Hematopoietic multipotent progenitor cell treated with erythropoietin and hydrocortisone succinate and interleukin-3 and kit ligand, for 15 days (in vitro differentiated cells): ENCODE measurements around the gene TACC2.
"Not testable (repeated sequence)": the region's sequence is repeated elsewhere in the genome, so short reads cannot be mapped to it uniquely, and the experiment has no call there.

Experiments
- DNase-seq: peaks from one replicate; pipeline ENCODE4 v3.0.0-alpha.2; 2015; ENCODE audit warnings: low spot score

The TACC2 gene

DNA sequence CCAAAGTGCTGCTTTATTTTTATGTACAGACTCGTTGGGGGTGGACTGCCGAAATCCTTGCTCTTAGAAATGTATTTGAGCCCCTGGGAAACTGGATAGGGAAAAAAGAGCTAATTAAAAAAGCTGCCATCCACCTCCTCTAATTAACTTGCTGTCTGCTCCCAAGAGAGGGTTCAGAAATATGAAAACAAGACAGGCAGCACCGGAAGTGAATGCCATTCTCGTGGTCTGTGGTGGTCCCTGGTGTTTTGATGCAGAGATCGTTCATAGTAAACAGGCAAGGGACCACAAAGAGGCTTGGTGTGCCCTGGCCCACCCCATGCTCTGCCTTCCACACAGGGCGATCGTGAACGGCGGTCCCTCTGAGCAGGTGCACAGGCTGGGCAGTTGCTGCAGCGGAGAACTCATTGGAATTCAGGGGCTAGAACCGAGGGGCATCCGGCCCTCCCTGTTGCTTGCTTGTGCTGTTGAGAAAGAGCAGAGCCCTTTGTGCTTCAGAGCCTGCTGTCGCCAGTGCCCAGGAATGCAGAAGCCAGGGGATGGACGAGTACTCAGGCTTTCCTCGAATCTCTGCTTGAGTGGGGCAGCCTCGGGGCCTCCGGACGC lies 203.1 kb downstream of the TACC2 start:
- DNase-seq: no peak

DNA sequence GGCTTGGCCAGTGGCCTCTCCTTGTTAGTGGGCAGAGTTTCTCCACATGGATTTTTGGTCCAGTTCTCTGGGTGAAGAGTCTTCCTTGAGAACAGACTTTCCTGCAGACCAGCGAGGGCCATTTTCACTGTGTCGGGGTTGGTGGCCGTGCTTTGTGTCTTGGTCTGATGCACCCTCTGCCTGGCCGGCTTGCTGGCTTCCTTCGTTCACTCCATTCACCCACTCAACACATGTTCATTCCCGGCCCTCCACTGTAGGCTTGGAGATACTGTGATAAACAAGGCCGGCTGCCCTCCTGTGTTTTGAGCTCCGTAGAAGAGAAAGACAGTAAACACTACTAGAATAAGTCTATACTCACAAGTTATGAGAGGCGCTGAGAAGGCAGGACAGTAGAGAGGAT lies 205.3 kb downstream of the TACC2 start:
- DNase-seq: no peak

DNA sequence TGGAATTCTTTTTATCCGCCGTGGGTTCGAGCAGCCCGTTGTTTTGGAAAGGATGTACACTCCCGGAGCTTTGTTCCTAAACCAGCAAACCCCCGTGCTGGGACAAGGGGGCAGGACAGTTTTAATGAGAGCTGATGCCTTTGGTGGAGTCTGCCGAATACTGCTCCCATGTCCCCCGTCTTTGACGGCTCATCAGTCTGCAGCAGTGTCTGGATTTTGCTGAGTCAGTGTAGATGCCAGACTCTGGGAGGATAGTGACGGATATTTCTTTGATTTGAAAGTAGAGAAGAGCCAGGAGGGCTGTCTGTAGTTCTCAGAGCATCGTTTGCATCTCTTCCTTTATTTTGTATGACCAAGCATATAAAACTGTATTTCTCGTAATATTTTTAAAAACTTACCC lies 207.3 kb downstream of the TACC2 start:
- no peak for DNase-seq

DNA sequence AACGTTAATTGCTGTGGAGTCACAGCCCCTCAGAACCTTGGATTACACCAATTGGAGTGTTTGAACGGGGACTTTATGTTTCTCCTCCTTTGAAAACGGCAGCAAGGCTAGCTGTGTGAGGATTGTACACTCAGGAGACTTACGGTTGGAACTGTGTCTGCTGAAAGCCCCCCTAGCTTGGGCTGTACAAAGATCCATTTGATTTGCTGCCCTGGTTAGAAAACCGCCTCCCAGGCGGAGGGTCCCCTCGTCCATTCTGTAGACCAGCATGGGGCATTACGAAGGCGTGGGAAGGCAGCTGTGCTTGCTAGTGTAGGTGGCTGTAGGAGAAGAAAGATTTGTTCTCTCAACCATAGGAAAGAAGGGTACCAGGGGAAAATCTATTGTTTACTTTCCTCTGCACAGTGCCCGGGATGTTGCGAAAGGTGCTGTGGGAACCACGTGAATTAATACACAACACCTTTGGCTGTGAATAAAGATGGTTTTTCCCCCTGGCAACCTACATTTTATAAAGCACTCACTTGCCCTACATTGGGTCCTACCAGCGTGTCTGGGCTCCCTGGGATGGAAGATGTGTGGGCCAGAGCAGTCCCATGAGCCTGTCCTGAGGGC lies 208.8 kb downstream of the TACC2 start:
- DNase-seq: no peak

DNA sequence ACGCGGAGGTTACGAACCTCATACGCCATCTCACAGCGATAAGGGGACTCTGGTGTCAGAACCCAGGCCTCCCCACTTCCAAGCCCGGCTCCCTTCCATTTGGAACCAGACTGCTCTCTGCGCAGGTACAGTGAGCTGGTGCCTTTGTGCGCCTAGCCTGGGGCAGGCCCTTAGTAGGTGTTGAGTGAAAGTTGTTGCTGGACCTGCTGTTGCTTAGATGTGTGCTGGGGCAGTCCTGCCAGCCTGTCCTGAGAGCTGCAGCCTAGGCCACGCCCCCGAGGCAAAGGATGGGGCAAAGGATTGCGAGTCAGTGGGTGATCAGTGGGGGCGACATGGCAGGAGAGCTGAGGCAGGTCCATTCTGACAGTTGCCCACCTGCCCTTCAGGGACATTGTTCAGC lies 209.7 kb downstream of the TACC2 start:
- DNase-seq: no peak

DNA sequence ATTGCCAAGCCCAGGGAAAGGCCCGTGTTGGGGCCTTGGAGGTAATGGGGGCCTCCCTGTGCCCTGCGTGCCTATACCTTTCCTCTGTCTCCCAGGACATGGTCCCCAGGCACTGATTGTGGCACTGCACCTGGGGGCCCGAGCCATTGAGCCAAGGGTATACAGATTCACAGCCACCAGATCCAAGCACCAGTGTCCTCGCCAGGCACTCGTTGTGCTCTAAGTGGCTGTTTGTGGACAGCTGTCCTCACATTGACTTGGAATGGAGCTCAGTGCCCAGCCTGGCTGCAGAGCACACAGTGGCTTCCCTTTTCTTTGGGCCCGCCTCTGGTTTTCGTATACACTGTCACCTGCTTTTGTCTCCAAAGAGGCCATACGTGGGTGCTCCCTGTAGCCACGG lies 210.1 kb downstream of the TACC2 start:
- no peak for DNase-seq

DNA sequence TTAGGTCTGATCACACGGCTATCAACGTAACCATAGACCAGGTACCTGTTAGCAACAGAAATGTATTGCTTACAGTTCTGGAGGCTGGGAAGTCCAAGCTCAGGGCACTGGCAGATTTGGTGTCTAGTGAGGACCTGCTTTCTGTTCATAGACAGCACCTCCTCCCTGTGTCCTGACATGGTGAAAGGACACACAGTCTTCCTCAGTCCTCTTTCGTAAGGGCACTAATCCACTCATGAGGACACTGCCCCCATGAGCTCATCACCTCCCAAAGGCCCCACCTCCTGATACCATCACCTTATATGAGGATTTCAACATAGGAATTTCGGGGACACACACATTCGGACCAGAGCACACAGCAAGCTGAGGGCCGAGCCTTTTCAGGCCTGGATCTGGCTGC lies 210.7 kb downstream of the TACC2 start:
- DNase-seq: no peak

DNA sequence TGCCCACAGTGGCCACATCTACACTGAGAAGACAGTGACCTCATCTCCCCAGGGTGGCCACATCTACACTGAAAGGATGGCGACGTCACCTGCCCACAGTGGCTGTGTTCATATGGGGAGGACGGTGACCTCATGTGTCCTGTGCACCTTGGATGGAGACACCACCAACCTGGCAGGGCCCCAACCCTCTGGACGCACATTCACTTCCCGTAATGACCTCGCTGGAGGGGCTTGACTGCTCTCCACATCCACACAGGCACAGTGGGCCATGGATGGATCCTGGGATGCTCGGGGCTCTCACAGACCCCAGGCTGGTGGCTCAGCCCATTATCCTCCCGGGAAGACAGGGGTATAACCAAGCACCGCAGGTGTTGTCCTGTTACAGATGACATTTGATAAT lies 212.4 kb downstream of the TACC2 start:
- DNase-seq: no peak

DNA sequence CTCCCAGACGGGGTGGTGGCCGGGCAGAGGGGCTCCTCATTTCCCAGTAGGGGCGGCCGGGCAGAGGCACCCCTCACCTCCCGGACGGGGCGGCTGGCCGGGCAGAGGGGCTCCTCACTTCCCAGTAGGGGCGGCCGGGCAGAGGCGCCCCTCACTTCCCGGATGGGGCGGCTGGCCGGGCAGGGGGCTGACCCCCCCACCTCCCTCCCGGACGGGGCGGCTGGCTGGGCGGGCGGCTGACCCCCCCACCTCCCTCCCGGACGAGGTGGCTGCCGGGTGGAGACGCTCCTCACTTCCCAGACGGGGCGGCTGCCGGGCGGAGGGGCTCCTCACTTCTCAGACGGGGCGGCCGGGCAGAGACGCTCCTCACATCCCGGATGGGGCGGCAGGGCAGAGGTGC lies 214.2 kb downstream of the TACC2 start:
- DNase-seq: not testable (repeated sequence)

DNA sequence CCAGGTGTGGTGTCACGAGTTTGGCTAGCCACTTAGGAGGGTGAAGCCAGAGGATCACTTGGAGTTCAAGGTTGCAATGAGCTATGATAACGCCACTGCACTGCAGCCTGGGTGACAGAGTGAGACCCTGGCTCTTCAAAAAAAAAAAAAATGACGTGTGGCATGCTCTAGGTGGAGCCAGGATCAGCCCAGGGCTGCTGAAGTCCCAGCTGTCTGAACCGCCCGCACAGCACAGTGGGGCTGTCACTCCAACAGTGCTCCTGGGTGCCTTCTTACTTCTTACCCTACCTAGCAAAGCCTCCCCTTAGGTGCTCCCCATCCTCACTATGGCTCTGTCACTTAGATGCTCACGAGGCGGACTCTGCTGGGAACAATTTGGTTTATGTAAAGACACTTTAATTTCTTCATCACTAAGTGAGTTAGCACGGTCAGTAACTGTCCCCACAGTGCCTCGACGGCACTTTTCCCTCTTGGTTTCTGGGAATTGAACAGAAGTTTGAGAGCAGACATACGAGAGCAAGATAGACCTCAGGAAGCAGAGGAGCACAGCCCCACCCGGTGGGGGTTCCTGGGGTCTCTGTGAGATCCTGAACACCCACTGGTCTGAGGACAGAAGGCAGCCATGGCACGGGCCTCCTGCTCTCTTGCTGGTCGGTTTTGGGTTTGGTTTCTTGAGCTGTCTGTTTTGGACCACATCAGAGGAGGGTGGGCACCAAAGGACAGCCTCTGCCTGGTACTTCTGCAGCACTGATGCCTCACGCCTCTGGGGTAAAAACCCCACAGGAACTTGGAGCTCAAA lies 215.9 kb downstream of the TACC2 start:
- DNase-seq: no peak

DNA sequence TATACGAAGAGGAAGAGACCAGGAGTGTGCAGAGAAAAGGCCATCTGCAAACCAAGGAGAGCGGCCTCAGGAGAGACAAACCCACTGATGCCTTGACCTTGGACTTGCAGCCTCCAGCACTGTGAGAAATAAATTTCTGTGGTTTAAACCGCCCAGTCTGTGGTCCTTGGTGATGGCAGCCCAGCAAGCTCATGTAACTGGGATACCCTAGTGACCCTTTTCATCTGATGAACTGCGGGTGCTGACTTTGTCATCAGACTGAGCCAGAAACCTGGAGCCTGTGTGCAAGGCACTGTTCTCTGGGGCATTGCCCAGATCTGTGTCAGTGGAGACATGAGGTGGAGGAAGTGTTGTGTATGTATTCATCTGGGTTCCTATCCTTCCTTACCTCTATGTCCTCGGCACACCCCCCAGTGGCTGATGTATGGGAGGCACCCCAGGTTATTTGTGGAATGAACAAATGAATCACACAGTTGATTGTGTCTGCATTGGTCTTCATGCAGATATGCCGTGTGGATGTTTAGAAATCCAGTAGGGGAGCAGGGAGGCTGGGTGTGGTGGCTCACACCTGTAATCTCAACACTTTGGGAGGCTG lies 217.6 kb downstream of the TACC2 start:
- no peak for DNase-seq

DNA sequence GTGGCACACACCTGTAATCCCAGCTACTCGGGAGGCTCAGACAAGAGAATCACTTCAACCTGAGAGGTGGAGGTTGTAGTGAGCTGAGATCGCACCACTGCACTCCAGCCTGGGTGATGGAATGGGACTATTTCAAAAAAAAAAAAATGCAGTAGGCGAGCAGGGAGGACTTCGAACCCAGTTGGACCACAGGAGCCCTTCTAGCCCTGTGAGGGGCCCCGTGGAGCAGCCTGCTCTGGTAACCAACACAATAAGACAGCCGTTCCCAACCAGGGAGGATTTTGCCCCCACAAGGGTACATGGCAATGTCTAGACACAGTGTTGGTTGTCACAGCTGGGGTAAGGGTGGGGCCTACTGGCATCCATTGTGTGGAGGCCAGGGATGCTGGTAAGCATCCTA lies 218.2 kb downstream of the TACC2 start:
- DNase-seq: no peak

DNA sequence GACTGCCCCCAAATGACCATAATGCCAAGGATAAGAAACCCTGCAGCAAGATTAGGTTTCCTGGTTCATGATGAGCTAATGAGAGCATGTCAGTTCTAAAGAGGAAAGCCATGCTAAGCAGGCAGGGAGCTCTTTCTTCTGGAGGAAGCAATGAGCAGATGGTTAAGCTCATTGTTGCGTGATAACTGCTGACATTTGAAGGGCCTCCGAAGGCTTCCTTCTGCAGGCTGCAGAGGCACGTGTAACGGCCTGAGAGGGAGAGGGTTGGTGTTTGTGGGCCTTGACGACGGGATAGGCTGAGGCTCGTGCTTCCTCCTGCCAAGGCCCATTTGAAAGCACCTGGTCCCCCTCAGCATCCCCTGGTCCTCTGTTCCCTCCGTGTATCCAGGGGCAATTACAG lies 218.6 kb downstream of the TACC2 start:
- no peak for DNase-seq

DNA sequence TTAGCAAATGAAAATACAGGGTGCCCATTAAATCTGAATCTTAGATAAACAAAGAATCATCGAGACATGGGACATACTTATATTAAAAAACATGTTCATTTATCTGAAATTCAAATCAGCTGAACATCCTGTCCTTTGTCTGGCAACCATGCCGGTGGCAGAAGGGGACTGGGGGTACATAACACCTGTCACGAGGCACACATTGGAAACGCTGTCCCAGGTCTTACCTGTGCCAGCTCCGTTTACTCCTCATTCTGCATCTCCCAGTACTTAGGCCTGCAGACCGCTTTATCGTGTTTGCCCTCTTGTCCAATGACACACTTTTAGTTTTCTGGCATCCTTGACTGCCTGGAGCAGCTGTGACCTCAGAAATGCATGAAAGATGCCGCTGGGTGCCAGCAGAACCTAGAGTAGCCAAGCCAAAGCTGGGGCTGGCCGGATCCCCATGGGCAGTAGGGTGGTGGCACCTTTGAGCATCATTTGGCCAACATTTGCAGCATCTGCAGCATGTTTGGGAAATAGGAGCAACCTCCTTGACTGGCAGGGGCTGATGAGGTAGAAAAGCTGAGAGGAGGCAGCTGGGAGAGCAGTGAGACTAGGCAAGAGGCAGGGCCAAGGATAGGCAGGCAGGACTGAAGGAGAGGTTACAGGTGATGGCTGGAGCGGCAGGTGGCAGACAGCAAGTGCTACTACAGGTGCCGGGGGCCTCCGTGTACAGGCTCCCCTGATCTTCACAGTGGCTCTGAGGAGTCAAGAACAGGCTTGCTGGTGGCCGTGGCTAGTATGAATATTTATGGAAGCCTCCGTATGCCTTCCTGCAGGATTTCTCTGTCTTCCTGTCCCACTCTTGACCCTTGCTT lies 219.8 kb downstream of the TACC2 start:
- DNase-seq: no peak

DNA sequence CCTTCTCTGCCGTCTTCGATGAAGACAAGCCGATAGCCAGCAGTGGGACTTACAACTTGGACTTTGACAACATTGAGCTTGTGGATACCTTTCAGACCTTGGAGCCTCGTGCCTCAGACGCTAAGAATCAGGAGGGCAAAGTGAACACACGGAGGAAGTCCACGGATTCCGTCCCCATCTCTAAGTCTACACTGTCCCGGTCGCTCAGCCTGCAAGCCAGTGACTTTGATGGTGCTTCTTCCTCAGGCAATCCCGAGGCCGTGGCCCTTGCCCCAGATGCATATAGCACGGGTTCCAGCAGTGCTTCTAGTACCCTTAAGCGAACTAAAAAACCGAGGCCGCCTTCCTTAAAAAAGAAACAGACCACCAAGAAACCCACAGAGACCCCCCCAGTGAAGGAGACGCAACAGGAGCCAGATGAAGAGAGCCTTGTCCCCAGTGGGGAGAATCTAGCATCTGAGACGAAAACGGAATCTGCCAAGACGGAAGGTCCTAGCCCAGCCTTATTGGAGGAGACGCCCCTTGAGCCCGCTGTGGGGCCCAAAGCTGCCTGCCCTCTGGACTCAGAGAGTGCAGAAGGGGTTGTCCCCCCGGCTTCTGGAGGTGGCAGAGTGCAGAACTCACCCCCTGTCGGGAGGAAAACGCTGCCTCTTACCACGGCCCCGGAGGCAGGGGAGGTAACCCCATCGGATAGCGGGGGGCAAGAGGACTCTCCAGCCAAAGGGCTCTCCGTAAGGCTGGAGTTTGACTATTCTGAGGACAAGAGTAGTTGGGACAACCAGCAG lies 221.7 kb downstream of the TACC2 start:
- no peak for DNase-seq

DNA sequence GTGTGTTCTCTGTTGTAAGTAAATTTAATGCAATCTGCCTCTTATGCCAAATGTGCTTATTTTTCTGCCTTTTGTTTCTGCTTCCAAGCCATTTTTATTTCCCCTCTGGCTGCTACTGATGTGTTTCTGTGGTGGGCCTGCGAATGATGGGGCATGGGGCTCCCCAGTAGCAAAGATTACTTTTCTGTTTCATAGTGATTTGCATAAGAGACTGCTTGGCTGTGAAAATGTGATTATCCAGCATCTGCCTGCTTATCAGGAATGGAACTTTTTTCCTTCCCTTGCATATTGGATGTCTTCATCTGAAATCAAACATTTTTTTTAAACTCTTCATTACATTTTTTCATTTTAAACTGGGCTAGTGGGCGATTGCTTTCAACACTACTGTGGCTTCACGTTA lies 224.4 kb downstream of the TACC2 start:
- no peak for DNase-seq

DNA sequence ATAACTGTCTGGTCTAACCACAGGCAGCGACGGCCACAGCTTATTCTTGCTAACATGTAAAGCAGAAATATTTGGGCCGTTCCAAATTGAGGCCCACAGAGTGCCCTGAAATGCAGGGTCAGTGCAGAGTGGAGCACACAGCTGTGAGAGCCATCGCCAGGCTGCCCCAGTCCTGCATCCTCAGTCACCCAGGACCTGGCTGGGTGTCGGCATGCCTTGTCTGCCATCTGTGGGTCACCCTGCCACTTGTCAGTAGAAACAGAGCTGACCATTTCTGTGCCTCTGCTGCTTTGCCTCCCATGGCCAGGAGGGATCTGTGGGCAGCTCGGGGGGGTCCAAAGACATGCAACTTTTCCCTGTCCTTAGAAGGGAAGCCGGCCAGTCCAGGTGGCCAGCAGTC lies 224.8 kb downstream of the TACC2 start:
- DNase-seq: no peak

DNA sequence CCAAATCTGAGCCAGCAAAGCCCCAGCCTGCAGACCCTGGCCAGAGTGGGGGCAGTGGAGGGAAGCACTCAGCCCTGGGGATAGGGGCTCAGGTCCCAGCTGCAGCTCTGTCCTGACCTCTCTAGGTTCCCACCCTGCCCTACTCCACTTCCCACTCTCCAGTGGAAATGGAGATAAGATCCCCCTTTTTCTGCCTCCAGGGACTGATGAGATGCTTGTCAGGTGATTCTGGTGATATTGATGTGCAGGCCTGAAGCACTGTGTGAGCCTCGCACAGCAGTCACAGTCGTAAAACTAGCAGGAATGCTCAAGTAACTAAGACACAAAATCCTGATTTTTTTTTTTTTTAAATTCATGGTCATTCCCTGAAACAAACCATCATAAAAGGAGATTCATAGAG lies 227.1 kb downstream of the TACC2 start:
- DNase-seq: no peak

DNA sequence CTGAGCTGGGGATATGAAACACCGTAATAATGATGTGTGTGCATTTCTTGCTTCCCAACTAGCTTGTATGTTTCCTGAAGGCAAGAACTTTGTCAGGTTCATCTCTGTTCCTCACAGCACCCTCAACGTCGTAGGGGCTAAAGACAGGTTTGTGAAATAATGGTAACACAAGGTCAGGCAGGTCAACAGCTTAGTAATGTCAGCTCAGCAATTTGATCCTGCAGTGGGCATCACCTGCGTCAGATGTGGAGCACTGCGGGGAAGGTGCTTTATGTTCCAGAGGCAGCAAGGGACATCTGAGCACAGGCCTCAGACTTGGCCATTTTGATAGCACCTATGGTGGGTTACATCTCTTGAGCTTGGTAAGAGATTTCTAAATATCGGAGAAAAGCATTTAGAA lies 230.4 kb downstream of the TACC2 start:
- no peak for DNase-seq

DNA sequence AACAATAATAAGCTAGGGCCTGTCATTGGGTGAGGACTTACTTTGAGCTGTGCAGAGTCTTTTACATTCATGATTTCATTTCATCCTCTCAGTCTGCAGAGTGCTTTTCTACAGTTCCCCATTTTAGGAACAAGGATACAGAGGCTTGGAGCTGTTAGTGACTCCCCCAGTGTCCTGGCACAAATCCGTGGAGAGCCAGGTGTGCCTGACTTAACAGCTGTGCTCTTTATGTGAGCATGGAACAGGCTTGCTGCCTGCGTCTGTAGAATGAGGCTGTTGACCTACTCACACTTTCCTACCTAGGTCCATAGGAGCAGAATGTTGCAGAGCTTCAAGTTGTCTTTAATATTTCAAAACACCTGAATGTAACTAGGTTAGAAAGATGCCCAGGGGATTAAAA lies 231.8 kb downstream of the TACC2 start:
- DNase-seq: no peak

DNA sequence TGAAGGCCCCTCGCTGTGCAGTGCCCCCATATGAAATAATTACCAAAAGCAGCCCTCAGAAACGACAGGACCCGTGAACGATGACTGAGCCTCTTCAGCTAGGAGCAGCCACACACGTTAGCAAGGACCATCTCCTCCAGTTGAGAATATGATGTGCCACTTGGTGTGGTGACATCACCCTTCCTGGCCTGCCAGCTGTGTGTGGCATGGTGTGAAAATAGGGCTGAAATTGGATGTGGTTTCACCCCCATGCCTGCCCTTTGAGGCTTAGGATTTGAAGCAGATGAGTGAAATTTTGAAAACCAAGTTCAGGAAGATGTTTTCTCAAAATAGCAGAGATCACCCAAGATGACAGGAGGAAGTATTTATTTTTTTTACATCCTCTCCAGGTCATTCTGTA lies 233.0 kb downstream of the TACC2 start:
- DNase-seq: no peak
